Tibial nerve (tissue), 4 donors: ENCODE data around the gene PAN3. TPM values are rescaled to one million over a fixed set of nuclear protein-coding genes. Genes with fewer than 3 reads are reported as not detected.

Experiments
- DNase-seq, 2 donors: peaks; one replicate each; pipeline ENCODE4 v3.0.0-alpha.2; 2019; ENCODE audit warnings: low spot score in 2 of 2
- H3K27ac ChIP-seq, 4 donors: fragments of 200-600 bp; sonication (generic) in 3 of 4; one replicate each; pipeline ENCODE4 v1.5.1; 2017 to 2019; ENCODE audit warnings: mild to moderate bottlenecking in 1 of 4
- H3K27me3 ChIP-seq, 2 donors: fragments of 200-600 bp; sonication (generic) in 1 of 2; one replicate each; pipeline versions ENCODE4 v1.5.1 to v1.6.0; 2017 to 2019
- H3K36me3 ChIP-seq, 3 donors: fragments of 200-600 bp; sonication (generic); one replicate each; pipeline ENCODE4 v1.5.1; 2018 to 2019
- H3K4me1 ChIP-seq, 4 donors: fragments of 200-600 bp; sonication (generic) in 3 of 4; one replicate each; pipeline ENCODE4 v1.5.1; 2017 to 2019
- H3K4me3 ChIP-seq, 4 donors: fragments of 200-600 bp; sonication (generic) in 3 of 4; one replicate each; pipeline ENCODE4 v1.5.1; 2017 to 2019; ENCODE audit warnings: mild to moderate bottlenecking in 1 of 4, moderate library complexity in 1 of 4
- H3K9me3 ChIP-seq, 4 donors: fragments of 200-600 bp; sonication (generic) in 3 of 4; one replicate each; pipeline ENCODE4 v1.5.1; 2017 to 2019
- EP300 ChIP-seq, 2 donors: sonication (generic); formaldehyde crosslinking; IDR thresholded peaks; one replicate each; pipeline ENCODE4 v1.6.1; 2017; ENCODE audit warnings: antibody characterized with exemption in 2 of 2, mild to moderate bottlenecking in 1 of 2
- POLR2A ChIP-seq, 2 donors: fragments of 450-650 bp; IDR thresholded peaks; one replicate each; pipeline ENCODE4 v1.6.1; 2017; ENCODE audit warnings: antibody characterized with exemption in 2 of 2, mild to moderate bottlenecking in 2 of 2, moderate library complexity in 2 of 2
- WGBS, 2 donors: methylation state at CpG; one replicate each; pipeline ENCODE4 v1.1.5; 2018; 5-methylcytosine and 5-hydroxymethylcytosine counted together
- total RNA-seq, 4 donors: library from RNA; depleted of rRNA; stranded (reverse); fragments of >200 nt; gene quantifications; one replicate each; pipeline ENCODE4 v1.1.0, GENCODE V29; 2016
- TF ChIP-seq, protein P1 (sequence below), 5 experiments: fragments of 200-600 bp in 3 of 5; fragments of 450-650 bp in 2 of 5; sonication (generic) in 3 of 5; IDR thresholded peaks; one replicate each; pipeline ENCODE4 v1.5.1; 2016 to 2019; ENCODE audit warnings: antibody characterized with exemption in 5 of 5, mild to moderate bottlenecking in 3 of 5, moderate library complexity in 2 of 5

The PAN3 gene
- total RNA-seq, 4 donors from 2014 or later, result 40.5 to 54.4 (median 49.0) TPM

DNA sequence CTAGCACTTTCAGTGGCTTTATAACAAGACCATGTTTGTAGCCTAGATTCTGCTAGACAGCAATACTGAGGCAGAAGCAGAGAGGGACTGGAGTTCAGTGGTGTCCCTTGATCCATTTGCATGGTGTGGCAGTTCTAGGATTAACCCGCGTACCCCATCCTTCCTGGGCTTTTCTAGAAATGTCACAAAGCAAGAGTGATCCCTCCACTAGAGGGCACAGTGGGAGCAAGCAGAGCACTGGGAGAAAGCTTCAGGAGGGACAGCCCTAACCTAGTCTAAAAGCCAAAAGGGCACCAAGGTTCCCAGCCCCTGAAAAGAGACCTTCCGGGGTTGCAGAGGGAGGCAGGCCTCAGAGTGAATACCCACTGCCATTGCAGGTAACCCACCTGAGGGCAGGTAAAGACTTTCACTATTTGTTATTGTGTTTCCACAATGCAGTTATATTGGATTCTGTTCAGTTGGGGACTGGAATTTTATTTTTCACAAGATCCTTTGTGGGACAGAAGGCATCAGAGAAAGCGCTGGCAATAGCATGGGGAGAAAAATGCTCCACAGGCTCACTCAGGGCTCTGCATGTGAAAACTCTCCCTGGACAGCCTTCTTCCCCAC lies 185.9 kb downstream of the PAN3 start:
- Histone ChIP-seq H3K9me3 (no peaks in the 10 kb centered on the region), H3K4me3 (no peak overlapping the region), H3K4me1 (peaks cover 0 to 22% (median 0%) of the 10 kb centered on the region in 4 donors), H3K27ac (no peak overlapping the region), H3K27me3 (no peaks in the 10 kb centered on the region), H3K36me3 (no peaks in the 10 kb centered on the region)
- 47 to 53% methylated on average over 4 of the region's 4 CpGs for WGBS, 2 donors
- TF ChIP-seq EP300 (IDR thresholded peaks at IDR 0.05) (no peak), POLR2A (IDR thresholded peaks at IDR 0.05) (no peak)
- TF ChIP-seq, protein P1, sequence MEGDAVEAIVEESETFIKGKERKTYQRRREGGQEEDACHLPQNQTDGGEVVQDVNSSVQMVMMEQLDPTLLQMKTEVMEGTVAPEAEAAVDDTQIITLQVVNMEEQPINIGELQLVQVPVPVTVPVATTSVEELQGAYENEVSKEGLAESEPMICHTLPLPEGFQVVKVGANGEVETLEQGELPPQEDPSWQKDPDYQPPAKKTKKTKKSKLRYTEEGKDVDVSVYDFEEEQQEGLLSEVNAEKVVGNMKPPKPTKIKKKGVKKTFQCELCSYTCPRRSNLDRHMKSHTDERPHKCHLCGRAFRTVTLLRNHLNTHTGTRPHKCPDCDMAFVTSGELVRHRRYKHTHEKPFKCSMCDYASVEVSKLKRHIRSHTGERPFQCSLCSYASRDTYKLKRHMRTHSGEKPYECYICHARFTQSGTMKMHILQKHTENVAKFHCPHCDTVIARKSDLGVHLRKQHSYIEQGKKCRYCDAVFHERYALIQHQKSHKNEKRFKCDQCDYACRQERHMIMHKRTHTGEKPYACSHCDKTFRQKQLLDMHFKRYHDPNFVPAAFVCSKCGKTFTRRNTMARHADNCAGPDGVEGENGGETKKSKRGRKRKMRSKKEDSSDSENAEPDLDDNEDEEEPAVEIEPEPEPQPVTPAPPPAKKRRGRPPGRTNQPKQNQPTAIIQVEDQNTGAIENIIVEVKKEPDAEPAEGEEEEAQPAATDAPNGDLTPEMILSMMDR (IDR thresholded peaks at IDR 0.05), result peak; percentile 48 to 56 (median 52)
- DNase-seq, result peak in 1 of 2 donors; percentile 74

DNA sequence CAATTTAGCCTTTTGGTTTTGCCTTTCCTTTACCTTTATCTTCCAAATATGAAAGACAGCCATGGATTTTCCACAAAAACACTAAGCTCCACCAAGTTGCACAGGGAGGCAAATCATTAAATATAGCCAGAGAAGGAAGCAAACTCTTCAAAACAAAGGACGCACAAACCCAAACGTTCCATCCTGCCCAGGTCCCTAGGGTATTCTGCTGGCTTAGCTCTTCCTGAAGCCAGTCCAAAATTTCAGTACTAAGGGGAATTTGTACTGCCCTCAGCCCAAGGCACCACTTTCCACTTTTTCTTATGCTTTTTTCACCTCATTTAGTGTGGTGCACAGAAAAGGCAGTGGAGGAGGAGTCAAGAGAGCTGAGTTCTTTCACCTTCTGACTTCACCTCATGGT lies 186.7 kb downstream of the PAN3 start:
- no peak for DNase-seq
- no peaks in the 10 kb centered on the region for H3K9me3 ChIP-seq
- 50% methylated on average over 2 of the region's 2 CpGs for WGBS, 2 donors
- H3K27me3 ChIP-seq, result no peaks in the 10 kb centered on the region
- H3K4me3 ChIP-seq, result no peak overlapping the region
- TF ChIP-seq, protein P1 (IDR thresholded peaks at IDR 0.05), result no peak
- TF ChIP-seq POLR2A (IDR thresholded peaks at IDR 0.05), result no peak
- TF ChIP-seq EP300 (IDR thresholded peaks at IDR 0.05), result no peak
- peaks cover 0 to 24% (median 0%) of the 10 kb centered on the region in 4 donors for H3K4me1 ChIP-seq
- H3K36me3 ChIP-seq, result no peaks in the 10 kb centered on the region
- no peak overlapping the region for H3K27ac ChIP-seq

DNA sequence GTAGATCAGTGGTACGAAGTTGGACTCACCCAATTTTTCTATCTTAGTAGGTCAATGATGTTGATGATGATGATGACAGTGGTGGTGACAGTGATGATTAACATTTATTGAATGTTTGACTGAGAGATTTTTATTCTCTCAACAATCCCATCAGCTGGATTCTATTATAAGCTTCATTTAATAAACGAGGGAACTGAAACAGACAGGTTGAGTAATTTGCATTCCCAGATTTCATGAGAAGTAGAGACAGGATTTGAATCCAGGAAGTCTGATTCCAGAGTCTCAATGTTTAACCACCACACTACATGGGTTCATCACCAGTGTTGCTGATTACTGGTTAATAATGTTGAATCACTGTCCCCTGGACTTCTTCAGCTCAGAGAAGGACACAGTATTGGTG lies 187.7 kb downstream of the PAN3 start:
- Histone ChIP-seq H3K36me3 (no peaks in the 10 kb centered on the region), H3K27me3 (no peaks in the 10 kb centered on the region), H3K4me1 (peaks cover 0 to 25% (median 0%) of the 10 kb centered on the region in 4 donors), H3K4me3 (no peak overlapping the region), H3K27ac (no peak overlapping the region), H3K9me3 (no peaks in the 10 kb centered on the region)
- TF ChIP-seq POLR2A (IDR thresholded peaks at IDR 0.05) (no peak), EP300 (IDR thresholded peaks at IDR 0.05) (no peak)
- TF ChIP-seq, protein P1 (IDR thresholded peaks at IDR 0.05), result no peak
- DNase-seq, result no peak
- WGBS, 2 donors, result 83 to 89% methylated on average over 2 of the region's 2 CpGs

DNA sequence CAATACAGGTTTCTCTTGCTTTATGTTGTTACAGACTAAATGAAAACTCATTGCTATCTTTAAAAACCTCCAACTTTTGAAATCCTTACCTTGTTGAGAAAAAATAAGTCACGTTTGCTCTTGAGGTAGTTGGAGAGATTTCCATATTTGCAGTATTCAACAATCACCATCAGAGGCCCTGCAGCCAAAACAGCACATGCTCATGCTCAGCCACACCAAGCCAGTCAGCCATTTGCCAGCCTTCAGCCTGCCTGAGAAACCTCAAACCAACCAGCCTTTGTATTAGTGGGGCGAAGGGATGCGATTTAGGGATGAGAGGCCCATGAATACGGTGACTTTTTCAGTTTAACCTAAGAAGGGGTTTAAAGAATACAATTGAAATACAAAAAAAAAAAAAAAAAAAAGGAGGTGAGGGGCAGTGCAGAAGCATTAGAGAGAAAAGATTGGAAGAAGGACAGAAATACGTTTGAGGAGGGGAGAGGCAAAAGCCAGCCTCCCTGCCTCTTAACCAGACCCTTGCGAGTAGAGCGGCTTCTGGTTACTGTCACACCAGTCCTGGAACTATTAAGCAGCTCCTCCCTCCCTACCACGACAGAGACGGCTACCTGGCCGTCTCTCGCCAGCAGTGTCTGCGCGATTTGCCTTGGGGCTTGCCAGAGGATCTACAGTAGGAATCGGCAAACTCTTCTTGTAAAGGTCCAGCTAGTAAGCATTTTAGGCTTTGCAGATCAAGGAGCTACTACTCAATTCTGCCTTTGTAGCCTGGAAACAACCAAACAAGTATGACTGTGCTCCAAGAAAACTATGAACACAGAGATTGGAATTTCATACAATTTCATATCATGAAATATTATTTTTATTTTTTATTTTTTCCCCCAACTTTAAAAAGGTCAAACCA lies 189.3 kb downstream of the PAN3 start:
- no peak overlapping the region for H3K27ac ChIP-seq
- no peak for DNase-seq
- no peak overlapping the region for H3K4me3 ChIP-seq
- peaks cover 0 to 16% (median 0%) of the 10 kb centered on the region in 4 donors for H3K4me1 ChIP-seq
- H3K36me3 ChIP-seq, result no peaks in the 10 kb centered on the region
- WGBS, 2 donors, result 90 to 91% methylated on average over 14 of the region's 14 CpGs
- no peaks in the 10 kb centered on the region for H3K9me3 ChIP-seq
- TF ChIP-seq, protein P1 (IDR thresholded peaks at IDR 0.05), result no peak
- TF ChIP-seq POLR2A (IDR thresholded peaks at IDR 0.05), result no peak
- no peak for TF ChIP-seq EP300 (IDR thresholded peaks at IDR 0.05)
- no peaks in the 10 kb centered on the region for H3K27me3 ChIP-seq

DNA sequence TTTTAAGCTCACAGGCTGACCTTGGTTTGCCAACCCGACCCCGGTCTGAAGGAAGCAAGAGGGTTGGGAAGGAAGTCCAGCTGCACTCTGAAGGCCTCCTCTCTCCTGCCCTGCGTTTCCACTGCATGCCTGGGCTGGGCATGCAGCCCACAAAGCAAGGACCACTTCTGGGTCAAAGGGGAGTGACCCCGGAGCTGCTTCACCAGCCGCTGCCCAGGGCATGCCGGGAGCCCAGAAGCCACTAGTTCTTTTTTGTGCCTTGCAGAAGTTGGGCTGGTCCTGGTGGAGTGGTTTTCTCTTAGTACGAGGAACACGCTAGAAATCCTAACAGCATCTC lies 189.9 kb downstream of the PAN3 start:
- Histone ChIP-seq H3K9me3 (no peaks in the 10 kb centered on the region), H3K4me3 (no peak overlapping the region), H3K27ac (no peak overlapping the region), H3K4me1 (peaks cover 0 to 16% (median 0%) of the 10 kb centered on the region in 4 donors), H3K27me3 (no peaks in the 10 kb centered on the region), H3K36me3 (no peaks in the 10 kb centered on the region)
- no peak for DNase-seq
- 61 to 63% methylated on average over 8 of the region's 8 CpGs for WGBS, 2 donors
- TF ChIP-seq POLR2A (IDR thresholded peaks at IDR 0.05) (no peak), EP300 (IDR thresholded peaks at IDR 0.05) (no peak)
- TF ChIP-seq, protein P1 (IDR thresholded peaks at IDR 0.05), result no peak
